ENCODE measurements around the gene SAG. TPM values are rescaled to one million over a fixed set of nuclear protein-coding genes. Genes with fewer than 3 reads are reported as not detected.

SAG gene
- total and polyA plus RNA-seq, 2 experiments from 2014 or later: 0.47 TPM; not detected in 1

- 86% methylated on average over 6 of the region's 6 CpGs for WGBS (ENCODE audit: low lambda C conversion rate, missing lambda C conversion rate)
- Histone ChIP-seq H4K20me1 (ENCODE audit: insufficient read depth, poor library complexity, severe bottlenecking) (no peaks in the 10 kb centered on the region), H3K4me2 (no peak overlapping the region), H3K4me3 (no peak overlapping the region), H3K79me2 (no peaks in the 10 kb centered on the region), H3K9me3 (ENCODE audit: low read depth) (no peaks in the 10 kb centered on the region), H3K36me3 (replicated peaks; ENCODE audit: insufficient read depth, low read depth) (peaks cover 4% of the 10 kb centered on the region), H3K27ac (no peak overlapping the region), H3K9me2 (replicated peaks; ENCODE audit: insufficient read depth) (no peaks in the 10 kb centered on the region), H3K4me1 (ENCODE audit: insufficient read depth) (no peaks in the 10 kb centered on the region), H3K27me3 (no peaks in the 10 kb centered on the region), H2AFZ (no peak overlapping the region)
- DNase-seq (ENCODE audit: low spot score): no peak
- TF ChIP-seq CTCF (IDR thresholded peaks at IDR 0.05; ENCODE audit: poor library complexity): no peak
- TF ChIP-seq EZH2phosphoT487 (IDR thresholded peaks at IDR 0.05; ENCODE audit: low read depth, severe bottlenecking, unreplicated experiment): no peak
These were observed 34.5 kb upstream of the SAG start for GRCh38 chr2:233273120-233273519.

- H3K4me2 ChIP-seq: no peak overlapping the region
- no peak for DNase-seq (ENCODE audit: low spot score)
- H2AFZ ChIP-seq: no peak overlapping the region
- H3K36me3 ChIP-seq (replicated peaks; ENCODE audit: insufficient read depth, low read depth): peaks cover 3% of the 10 kb centered on the region
- H3K27ac ChIP-seq: no peak overlapping the region
- no peaks in the 10 kb centered on the region for H3K4me1 ChIP-seq (ENCODE audit: insufficient read depth)
- TF ChIP-seq EZH2 (IDR thresholded peaks at IDR 0.05; ENCODE audit: borderline replicate concordance): no peak
- TF ChIP-seq EZH2phosphoT487 (IDR thresholded peaks at IDR 0.05; ENCODE audit: low read depth, severe bottlenecking, unreplicated experiment): no peak
- no peak for TF ChIP-seq CTCF (IDR thresholded peaks at IDR 0.05; ENCODE audit: poor library complexity)
- no peaks in the 10 kb centered on the region for H4K20me1 ChIP-seq (ENCODE audit: insufficient read depth, poor library complexity, severe bottlenecking)
- H3K9me2 ChIP-seq (replicated peaks; ENCODE audit: insufficient read depth): no peaks in the 10 kb centered on the region
- H3K27me3 ChIP-seq: no peaks in the 10 kb centered on the region
- WGBS (ENCODE audit: low lambda C conversion rate, missing lambda C conversion rate): 93% methylated on average over 4 of the region's 4 CpGs
- H3K4me3 ChIP-seq: no peak overlapping the region
- no peaks in the 10 kb centered on the region for H3K79me2 ChIP-seq
- H3K9me3 ChIP-seq (ENCODE audit: low read depth): no peaks in the 10 kb centered on the region
These were observed 32.4 kb upstream of the SAG start for GRCh38 chr2:233275223-233275622.

- Histone ChIP-seq H3K27ac (no peak overlapping the region), H4K20me1 (ENCODE audit: insufficient read depth, poor library complexity, severe bottlenecking) (no peaks in the 10 kb centered on the region), H3K9me2 (replicated peaks; ENCODE audit: insufficient read depth) (no peaks in the 10 kb centered on the region), H3K4me3 (no peak overlapping the region), H3K9me3 (ENCODE audit: low read depth) (no peaks in the 10 kb centered on the region), H3K4me1 (ENCODE audit: insufficient read depth) (no peaks in the 10 kb centered on the region), H2AFZ (no peak overlapping the region), H3K36me3 (replicated peaks; ENCODE audit: insufficient read depth, low read depth) (no peaks in the 10 kb centered on the region), H3K79me2 (no peaks in the 10 kb centered on the region), H3K4me2 (no peak overlapping the region), H3K27me3 (no peaks in the 10 kb centered on the region)
- WGBS (ENCODE audit: low lambda C conversion rate, missing lambda C conversion rate): 96% methylated on average over 2 of the region's 2 CpGs
- no peak for DNase-seq (ENCODE audit: low spot score)
- TF ChIP-seq EZH2phosphoT487 (IDR thresholded peaks at IDR 0.05; ENCODE audit: low read depth, severe bottlenecking, unreplicated experiment) (no peak), CTCF (IDR thresholded peaks at IDR 0.05; ENCODE audit: poor library complexity) (no peak), EZH2 (IDR thresholded peaks at IDR 0.05; ENCODE audit: borderline replicate concordance) (no peak)
These were observed 28.7 kb upstream of the SAG start for GRCh38 chr2:233278921-233279320.

All from hepatocyte (in vitro differentiated cells).